ENCODE measurements around the gene CAPN11. TPM values are rescaled to one million over a fixed set of nuclear protein-coding genes. Genes with fewer than 3 reads are reported as not detected.
"Not testable (repeated sequence)": the region's sequence is repeated elsewhere in the genome, so short reads cannot be mapped to it uniquely, and the experiment has no call there.

The CAPN11 gene
- total RNA-seq, 4 donors from 2014 or later: 0.42 TPM; not detected in 3

GRCh38 chr6:44228836-44229235 lies 70.2 kb downstream of the CAPN11 start:
- ATAC-seq: peak in 1 of 2 donors; percentile 3
- no peaks in the 10 kb centered on the region for H3K9me3 ChIP-seq
- in situ Hi-C loops (cut with MboI; ENCODE audit: low sequenced_read_pairs in 4 of 4): loop anchor here in 1 of 4 donors (25.0 kb wide), 1 partner anchor 117 kb away; no protein-coding TSS in a partner anchor
- H3K27me3 ChIP-seq: no peaks in the 10 kb centered on the region
- H3K4me1 ChIP-seq: peaks cover 79 to 81% of the 10 kb centered on the region in 2 donors
- H3K4me3 ChIP-seq: no peak overlapping the region
- peak overlapping the region; percentile 95 to 99 (median 98) for H3K27ac ChIP-seq
- intact Hi-C loops (cut with DNase I; ENCODE audit: low total_unique reads): loop anchor here (5.0 kb wide), 1 partner anchor 237 kb away; no protein-coding TSS in a partner anchor
- peaks cover 0 to 8% of the 10 kb centered on the region in 2 donors for H3K36me3 ChIP-seq
- TF ChIP-seq POLR2A (IDR thresholded peaks at IDR 0.05) (no peak), CTCF (IDR thresholded peaks at IDR 0.05 in 4 of 5, conservative IDR thresholded peaks at IDR 0.05 in 1 of 5) (no peak)
- DNase-seq: no peak

GRCh38 chr6:44229376-44230033 lies 70.9 kb downstream of the CAPN11 start:
- no peaks in the 10 kb centered on the region for H3K27me3 ChIP-seq
- H3K4me3 ChIP-seq: no peak overlapping the region
- peaks cover 79 to 81% of the 10 kb centered on the region in 2 donors for H3K4me1 ChIP-seq
- peaks cover 0 to 8% of the 10 kb centered on the region in 2 donors for H3K36me3 ChIP-seq
- TF ChIP-seq CTCF (IDR thresholded peaks at IDR 0.05 in 4 of 5, conservative IDR thresholded peaks at IDR 0.05 in 1 of 5): no peak
- TF ChIP-seq POLR2A (IDR thresholded peaks at IDR 0.05): peak; percentile 57 to 76
- H3K27ac ChIP-seq: peak overlapping the region; percentile 95 to 99 (median 98)
- in situ Hi-C loops (cut with MboI; ENCODE audit: low sequenced_read_pairs in 4 of 4) (loop anchor here in 2 of 4 donors (10.0 to 25.0 kb wide), 2 partner anchors 55 to 117 kb away; no protein-coding TSS in a partner anchor), intact Hi-C loops (cut with DNase I; ENCODE audit: low total_unique reads) (loop anchor here (5.0 kb wide), 1 partner anchor 237 kb away; no protein-coding TSS in a partner anchor)
- no peaks in the 10 kb centered on the region for H3K9me3 ChIP-seq
- peak; percentile 88 to 94 for DNase-seq
- peak; percentile 80 to 82 for ATAC-seq

GRCh38 chr6:44230034-44230675 lies 71.5 kb downstream of the CAPN11 start:
- peak overlapping the region; percentile 95 to 99 (median 98) for H3K27ac ChIP-seq
- ATAC-seq (no peak), DNase-seq (no peak)
- TF ChIP-seq POLR2A (IDR thresholded peaks at IDR 0.05) (no peak), CTCF (IDR thresholded peaks at IDR 0.05 in 4 of 5, conservative IDR thresholded peaks at IDR 0.05 in 1 of 5) (no peak)
- no peak overlapping the region for H3K4me3 ChIP-seq
- H3K27me3 ChIP-seq: no peaks in the 10 kb centered on the region
- H3K9me3 ChIP-seq: no peaks in the 10 kb centered on the region
- intact Hi-C loops (cut with DNase I; ENCODE audit: low total_unique reads) (no loop called here), in situ Hi-C loops (cut with MboI; ENCODE audit: low sequenced_read_pairs in 4 of 4) (loop anchor here in 2 of 4 donors (10.0 to 25.0 kb wide), 2 partner anchors 55 to 118 kb away; no protein-coding TSS in a partner anchor)
- H3K36me3 ChIP-seq: peaks cover 0 to 8% of the 10 kb centered on the region in 2 donors
- H3K4me1 ChIP-seq: peaks cover 77 to 81% of the 10 kb centered on the region in 2 donors

- H3K36me3 ChIP-seq; DNase-seq; intact Hi-C loops (cut with DNase I; ENCODE audit: low total_unique reads); H3K4me3 ChIP-seq; H3K9me3 ChIP-seq; H3K27me3 ChIP-seq; ATAC-seq: not testable (repeated sequence)
- in situ Hi-C loops (cut with MboI; ENCODE audit: low sequenced_read_pairs in 4 of 4): loop anchor here in 2 of 4 donors (10.0 to 25.0 kb wide), 2 partner anchors 57 to 119 kb away; no protein-coding TSS in a partner anchor
- peaks cover 70 to 72% of the 10 kb centered on the region in 2 donors for H3K4me1 ChIP-seq
- H3K27ac ChIP-seq: peak overlapping the region; percentile 95 to 99 (median 98)
Measured at GRCh38 chr6:44231426-44231825, 72.8 kb downstream of the CAPN11 start.

Data from gastrocnemius medialis (tissue), 4 donors.